Measurements from ENCODE around the gene CKM.

DNA sequence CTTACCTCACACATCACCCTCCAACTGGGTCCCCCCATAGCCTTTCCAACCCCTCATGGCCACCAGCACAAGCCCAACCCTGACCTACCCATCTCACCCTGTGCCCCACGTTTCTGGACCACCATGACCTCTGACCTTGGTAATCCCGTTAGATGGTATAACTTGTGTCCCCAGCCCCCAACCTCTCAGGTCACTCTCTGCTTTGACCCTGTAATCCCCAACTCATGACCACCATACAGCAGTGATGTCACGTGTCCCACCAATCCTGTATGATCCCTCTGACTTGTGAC, 26.4 kb upstream of the CKM start:
- TF ChIP-seq, protein P1, sequence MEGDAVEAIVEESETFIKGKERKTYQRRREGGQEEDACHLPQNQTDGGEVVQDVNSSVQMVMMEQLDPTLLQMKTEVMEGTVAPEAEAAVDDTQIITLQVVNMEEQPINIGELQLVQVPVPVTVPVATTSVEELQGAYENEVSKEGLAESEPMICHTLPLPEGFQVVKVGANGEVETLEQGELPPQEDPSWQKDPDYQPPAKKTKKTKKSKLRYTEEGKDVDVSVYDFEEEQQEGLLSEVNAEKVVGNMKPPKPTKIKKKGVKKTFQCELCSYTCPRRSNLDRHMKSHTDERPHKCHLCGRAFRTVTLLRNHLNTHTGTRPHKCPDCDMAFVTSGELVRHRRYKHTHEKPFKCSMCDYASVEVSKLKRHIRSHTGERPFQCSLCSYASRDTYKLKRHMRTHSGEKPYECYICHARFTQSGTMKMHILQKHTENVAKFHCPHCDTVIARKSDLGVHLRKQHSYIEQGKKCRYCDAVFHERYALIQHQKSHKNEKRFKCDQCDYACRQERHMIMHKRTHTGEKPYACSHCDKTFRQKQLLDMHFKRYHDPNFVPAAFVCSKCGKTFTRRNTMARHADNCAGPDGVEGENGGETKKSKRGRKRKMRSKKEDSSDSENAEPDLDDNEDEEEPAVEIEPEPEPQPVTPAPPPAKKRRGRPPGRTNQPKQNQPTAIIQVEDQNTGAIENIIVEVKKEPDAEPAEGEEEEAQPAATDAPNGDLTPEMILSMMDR (conservative IDR thresholded peaks at IDR 0.05 in 1 of 2, IDR thresholded peaks at IDR 0.05 in 1 of 2; ENCODE audit: extremely low read depth in 1 of 2, insufficient read depth in 1 of 2, low read depth in 1 of 2, low read length in 2 of 2), result no peak
- TF ChIP-seq EZH2 (IDR thresholded peaks at IDR 0.05; ENCODE audit: borderline replicate concordance, low read length), result no peak
